ENCODE measurements around the gene ITPA.
A peak's percentile ranks its signal among the peaks of the same experiment; 100 is the strongest.

The ITPA gene

GRCh38 chr20:3168079-3168828 is 41.0 kb upstream of the ITPA start:
- Mint-ChIP-seq H3K4me3 (no peak overlapping the region), H3K4me1 (ENCODE audit: low read depth) (peaks cover 3% of the 10 kb centered on the region), H3K27me3 (ENCODE audit: low read depth) (peaks cover 46% of the 10 kb centered on the region), H3K27ac (no peak overlapping the region), H3K9me3 (no peaks in the 10 kb centered on the region), H3K36me3 (ENCODE audit: low read depth) (no peaks in the 10 kb centered on the region)
- DNase-seq (ENCODE audit: low spot score), result no peak

- Mint-ChIP-seq H3K4me3 (no peak overlapping the region), H3K4me1 (ENCODE audit: low read depth) (peaks cover 4% of the 10 kb centered on the region), H3K27ac (no peak overlapping the region), H3K9me3 (no peaks in the 10 kb centered on the region), H3K27me3 (ENCODE audit: low read depth) (peaks cover 46% of the 10 kb centered on the region), H3K36me3 (ENCODE audit: low read depth) (no peaks in the 10 kb centered on the region)
- DNase-seq (ENCODE audit: low spot score), result no peak
These were observed 40.3 kb upstream of the ITPA start for GRCh38 chr20:3168829-3169590.

- no peaks in the 10 kb centered on the region for H3K36me3 Mint-ChIP-seq (ENCODE audit: low read depth)
- no peak for DNase-seq (ENCODE audit: low spot score)
These were observed 37.7 kb upstream of the ITPA start for GRCh38 chr20:3171391-3172125.

GRCh38 chr20:3172126-3172932 is 37.0 kb upstream of the ITPA start:
- Mint-ChIP-seq H3K27me3 (ENCODE audit: low read depth) (peaks cover 61% of the 10 kb centered on the region), H3K9me3 (no peaks in the 10 kb centered on the region), H3K27ac (peak overlapping the region; percentile 42), H3K36me3 (ENCODE audit: low read depth) (no peaks in the 10 kb centered on the region), H3K4me1 (ENCODE audit: low read depth) (peaks cover 10% of the 10 kb centered on the region), H3K4me3 (peak overlapping the region; percentile 83)
- DNase-seq (ENCODE audit: low spot score), result no peak

More at GRCh38 chr20:3171391-3172125, 37.7 kb upstream of the ITPA start:
- Mint-ChIP-seq H3K27me3 (ENCODE audit: low read depth) (peaks cover 64% of the 10 kb centered on the region), H3K4me1 (ENCODE audit: low read depth) (peaks cover 10% of the 10 kb centered on the region), H3K4me3 (peak overlapping the region; percentile 83), H3K9me3 (no peaks in the 10 kb centered on the region), H3K27ac (no peak overlapping the region)

GRCh38 chr20:3172933-3173609 is 36.2 kb upstream of the ITPA start, which contains the start of gene LZTS3:
TSS of gene LZTS3 (minus strand) at chr20:3173549. CDS start at chr20:3167163, 6,386 bp downstream.
- Mint-ChIP-seq H3K36me3 (ENCODE audit: low read depth) (no peaks in the 10 kb centered on the region), H3K27me3 (ENCODE audit: low read depth) (peaks cover 58% of the 10 kb centered on the region), H3K27ac (peak within 1 kb of the TSS; percentile 50)

GRCh38 chr20:3173610-3174441 is 35.5 kb upstream of the ITPA start:
- no peaks in the 10 kb centered on the region for H3K36me3 Mint-ChIP-seq (ENCODE audit: low read depth)
- H3K27ac Mint-ChIP-seq, result peak overlapping the region; percentile 50
- peak; percentile 85 for DNase-seq (ENCODE audit: low spot score)
- H3K27me3 Mint-ChIP-seq (ENCODE audit: low read depth), result peaks cover 53% of the 10 kb centered on the region
- peaks cover 13% of the 10 kb centered on the region for H3K4me1 Mint-ChIP-seq (ENCODE audit: low read depth)
- H3K4me3 Mint-ChIP-seq, result peak overlapping the region; percentile 84
- H3K9me3 Mint-ChIP-seq, result no peaks in the 10 kb centered on the region

More at GRCh38 chr20:3172933-3173609, 36.2 kb upstream of the ITPA start, which contains the start of gene LZTS3:
- peak within 1 kb of the TSS; percentile 84 for H3K4me3 Mint-ChIP-seq
- peaks cover 12% of the 10 kb centered on the region for H3K4me1 Mint-ChIP-seq (ENCODE audit: low read depth)
- H3K9me3 Mint-ChIP-seq, result no peaks in the 10 kb centered on the region
- DNase-seq (ENCODE audit: low spot score), result peak; percentile 72

GRCh38 chr20:3174442-3175261 is 34.6 kb upstream of the ITPA start:
- H3K27ac Mint-ChIP-seq, result no peak overlapping the region
- H3K4me1 Mint-ChIP-seq (ENCODE audit: low read depth), result peaks cover 13% of the 10 kb centered on the region
- no peaks in the 10 kb centered on the region for H3K9me3 Mint-ChIP-seq
- no peak for DNase-seq (ENCODE audit: low spot score)
- H3K4me3 Mint-ChIP-seq, result peak overlapping the region; percentile 84
- H3K27me3 Mint-ChIP-seq (ENCODE audit: low read depth), result peaks cover 46% of the 10 kb centered on the region
- no peaks in the 10 kb centered on the region for H3K36me3 Mint-ChIP-seq (ENCODE audit: low read depth)

- Mint-ChIP-seq H3K27me3 (ENCODE audit: low read depth) (peaks cover 42% of the 10 kb centered on the region), H3K27ac (no peak overlapping the region), H3K9me3 (no peaks in the 10 kb centered on the region)
These were observed 34.0 kb upstream of the ITPA start for GRCh38 chr20:3175270-3175669.

GRCh38 chr20:3177746-3178485 is 31.4 kb upstream of the ITPA start:
- peaks cover 10% of the 10 kb centered on the region for H3K4me1 Mint-ChIP-seq (ENCODE audit: low read depth)
- no peaks in the 10 kb centered on the region for H3K9me3 Mint-ChIP-seq
- H3K36me3 Mint-ChIP-seq (ENCODE audit: low read depth), result no peaks in the 10 kb centered on the region
- H3K4me3 Mint-ChIP-seq, result no peak overlapping the region
- peaks cover 20% of the 10 kb centered on the region for H3K27me3 Mint-ChIP-seq (ENCODE audit: low read depth)
- no peak for DNase-seq (ENCODE audit: low spot score)
- H3K27ac Mint-ChIP-seq, result no peak overlapping the region

More at GRCh38 chr20:3175270-3175669, 34.0 kb upstream of the ITPA start:
- Mint-ChIP-seq H3K4me1 (ENCODE audit: low read depth) (peaks cover 13% of the 10 kb centered on the region), H3K4me3 (no peak overlapping the region), H3K36me3 (ENCODE audit: low read depth) (no peaks in the 10 kb centered on the region)
- no peak for DNase-seq (ENCODE audit: low spot score)

GRCh38 chr20:3180319-3180718 is 29.0 kb upstream of the ITPA start:
- no peak overlapping the region for H3K4me3 Mint-ChIP-seq
- peaks cover 3% of the 10 kb centered on the region for H3K4me1 Mint-ChIP-seq (ENCODE audit: low read depth)

GRCh38 chr20:3181270-3181669 is 28.0 kb upstream of the ITPA start:
- no peaks in the 10 kb centered on the region for H3K36me3 Mint-ChIP-seq (ENCODE audit: low read depth)
- no peak overlapping the region for H3K4me3 Mint-ChIP-seq
- peaks cover 2% of the 10 kb centered on the region for H3K27me3 Mint-ChIP-seq (ENCODE audit: low read depth)
- DNase-seq (ENCODE audit: low spot score), result no peak
- H3K27ac Mint-ChIP-seq, result no peak overlapping the region
- H3K4me1 Mint-ChIP-seq (ENCODE audit: low read depth), result peaks cover 3% of the 10 kb centered on the region
- H3K9me3 Mint-ChIP-seq, result no peaks in the 10 kb centered on the region

More at GRCh38 chr20:3180319-3180718, 29.0 kb upstream of the ITPA start:
- Mint-ChIP-seq H3K27ac (no peak overlapping the region), H3K9me3 (no peaks in the 10 kb centered on the region), H3K36me3 (ENCODE audit: low read depth) (no peaks in the 10 kb centered on the region), H3K27me3 (ENCODE audit: low read depth) (peaks cover 10% of the 10 kb centered on the region)
- no peak for DNase-seq (ENCODE audit: low spot score)
